NCI-H82 (cell line): ENCODE data around the gene SEMA5A.

Source experiments
- DNase-seq: peaks from one replicate; lab custom pipeline; 2025; lab: John Stamatoyannopoulos, UW

Gene SEMA5A

DNA sequence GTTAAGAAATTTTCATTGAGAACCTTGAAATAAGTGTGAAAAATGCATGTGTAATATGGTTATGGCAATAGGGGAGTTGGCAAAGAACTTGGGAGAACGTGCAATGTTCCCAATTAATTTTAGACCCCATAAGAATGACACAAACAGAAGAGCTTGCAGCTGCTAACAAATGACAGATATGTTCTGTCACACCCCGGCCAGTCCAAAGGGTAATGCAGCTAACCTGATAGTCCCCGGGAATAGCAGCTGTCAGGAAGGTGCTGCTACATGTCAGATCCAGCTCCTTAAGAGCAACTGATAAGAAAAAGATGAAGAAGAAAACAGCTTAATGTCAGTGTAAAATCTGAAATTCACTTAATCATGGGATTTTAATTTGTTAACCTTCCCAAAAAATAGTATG, 30.4 kb downstream of the SEMA5A start:
- DNase-seq = no peak

DNA sequence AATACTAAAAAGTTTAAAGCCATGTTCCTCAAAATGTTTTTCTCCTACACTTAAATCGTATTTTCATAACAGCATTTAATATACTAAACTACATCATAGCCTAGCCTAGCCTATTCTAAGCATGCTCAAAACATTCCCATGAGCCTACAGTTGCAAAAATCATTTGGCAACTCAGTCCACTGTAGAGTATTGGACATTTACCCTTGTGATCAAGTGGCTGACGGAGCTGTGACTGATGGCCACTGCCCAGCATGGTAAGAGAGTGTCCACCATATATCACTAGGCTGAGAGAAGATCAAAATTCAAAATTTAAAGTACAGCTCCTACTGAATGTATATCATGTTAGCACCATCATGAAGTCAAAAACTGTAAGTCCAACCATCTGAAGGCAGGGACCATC, 30.9 kb downstream of the SEMA5A start:
- DNase-seq = no peak

- peak; percentile 16 for DNase-seq
These were observed 32.0 kb downstream of the SEMA5A start for GRCh38 chr5:9513827-9514226.

DNA sequence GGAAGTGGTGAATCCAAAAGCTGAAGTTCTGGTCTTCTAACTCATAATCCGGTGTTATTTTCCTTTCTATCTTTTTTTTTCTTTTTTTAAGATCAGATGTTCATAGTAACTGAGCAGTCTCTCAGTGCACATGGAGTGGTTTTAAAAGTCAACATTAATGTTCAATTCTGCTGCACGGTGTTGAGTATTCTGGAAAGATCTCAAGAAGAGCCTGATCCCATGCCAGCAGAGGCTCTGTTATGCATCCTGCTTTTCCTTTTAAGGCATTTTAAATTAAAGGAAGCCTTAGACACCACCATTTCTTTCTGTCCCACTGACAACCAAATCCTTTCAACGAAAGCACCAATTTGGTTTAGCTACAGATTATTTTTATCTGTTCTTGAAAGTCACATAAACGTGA, 33.4 kb downstream of the SEMA5A start:
- DNase-seq = no peak

- no peak for DNase-seq
These were observed 37.9 kb downstream of the SEMA5A start for GRCh38 chr5:9507974-9508373.

DNA sequence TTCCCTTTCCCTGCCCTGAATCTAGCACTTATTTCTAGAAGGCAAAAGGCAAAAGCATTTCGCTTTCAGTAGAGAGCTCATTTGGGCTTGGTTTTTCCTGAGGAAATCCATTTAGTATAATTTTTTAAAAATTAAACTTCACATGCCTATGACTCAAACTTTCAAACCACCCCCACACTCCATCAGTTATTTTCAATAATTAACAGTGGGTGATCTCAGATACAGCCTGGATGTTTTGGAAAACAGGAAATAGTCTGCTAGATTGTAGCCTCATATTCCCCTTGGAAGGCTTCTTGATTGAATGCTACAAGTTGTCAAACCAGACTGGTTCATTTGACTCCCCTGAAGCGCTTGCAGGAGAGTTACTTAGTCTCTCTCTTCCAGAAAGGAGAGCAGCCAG, 40.6 kb downstream of the SEMA5A start:
- no peak for DNase-seq

DNA sequence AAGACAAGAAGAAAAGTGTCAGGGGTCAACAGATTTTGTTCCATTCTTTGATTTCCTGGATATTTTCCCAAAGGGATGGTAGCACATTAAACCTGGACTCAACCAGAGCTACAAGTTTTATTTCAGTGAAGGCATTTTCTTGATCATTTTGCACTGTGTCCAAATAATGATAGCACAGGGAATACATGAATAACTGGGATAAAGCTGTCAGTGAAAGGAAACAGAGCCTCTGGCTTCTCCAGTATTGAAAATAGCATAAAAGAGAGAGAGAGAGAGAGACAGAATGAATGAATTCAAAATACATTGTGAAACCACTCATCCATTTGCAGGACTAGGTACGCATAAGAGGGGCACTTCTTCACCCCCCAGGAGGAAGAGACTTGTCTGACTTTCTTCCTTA, 43.0 kb downstream of the SEMA5A start:
- DNase-seq = no peak

DNA sequence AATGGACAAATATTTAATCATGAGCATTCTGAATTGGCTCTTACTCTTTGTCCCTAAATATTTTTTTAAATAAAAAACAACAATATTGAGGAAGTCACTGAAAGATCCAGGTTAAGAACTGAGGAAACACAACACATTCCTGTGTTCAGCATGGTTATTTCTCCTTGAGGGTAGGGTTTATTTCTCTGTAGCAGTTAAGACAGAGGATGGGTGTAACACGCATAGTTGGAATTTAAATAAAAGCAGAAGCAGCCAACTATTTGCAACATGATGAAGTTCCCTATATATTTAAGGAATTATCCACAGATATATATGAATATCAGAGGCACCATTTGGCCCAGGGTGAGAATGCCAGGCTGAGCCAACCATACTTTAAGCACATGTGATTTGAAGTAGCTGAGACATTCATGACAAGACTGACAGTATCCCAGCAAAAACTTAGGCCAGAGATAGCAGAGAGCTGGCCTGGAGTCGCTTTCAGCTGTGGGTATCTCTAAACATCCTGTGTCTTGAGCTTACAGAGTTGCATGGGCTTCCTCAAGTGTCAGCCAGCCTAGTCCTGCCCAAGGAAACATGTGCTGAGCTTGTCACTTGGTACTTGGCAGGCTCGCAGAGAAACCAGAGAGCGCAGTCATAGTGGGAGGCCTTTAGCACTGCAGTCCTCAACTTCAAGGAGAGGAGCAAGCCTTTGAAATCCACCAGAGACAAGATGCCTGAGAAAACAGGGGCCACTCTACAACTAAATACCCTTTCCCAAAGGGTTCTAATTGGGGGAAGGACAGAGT, 43.6 kb downstream of the SEMA5A start:
- no peak for DNase-seq

- no peak for DNase-seq
These were observed 45.2 kb downstream of the SEMA5A start for GRCh38 chr5:9500625-9501024.

DNA sequence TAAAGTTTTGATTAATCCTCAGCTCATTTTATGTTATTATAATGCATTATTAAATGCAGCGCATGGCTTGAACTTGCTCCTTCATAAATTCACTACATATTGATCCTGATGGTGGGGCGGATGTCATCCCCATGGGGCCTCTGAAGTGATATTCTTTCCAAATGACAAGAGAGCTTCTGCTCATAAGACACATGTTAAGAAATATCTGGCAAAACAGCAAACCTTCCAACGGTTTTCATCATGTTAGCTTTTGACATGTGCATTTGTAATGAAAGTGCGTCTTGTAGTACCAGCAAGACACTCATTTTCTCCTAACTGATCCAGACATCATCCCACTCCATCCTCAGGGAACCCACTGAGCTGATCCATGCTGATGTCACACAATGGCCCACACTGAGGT, 45.7 kb downstream of the SEMA5A start:
- DNase-seq = no peak

GRCh38 chr5:9499498-9499876, 46.4 kb downstream of the SEMA5A start:
- DNase-seq = no peak

DNA sequence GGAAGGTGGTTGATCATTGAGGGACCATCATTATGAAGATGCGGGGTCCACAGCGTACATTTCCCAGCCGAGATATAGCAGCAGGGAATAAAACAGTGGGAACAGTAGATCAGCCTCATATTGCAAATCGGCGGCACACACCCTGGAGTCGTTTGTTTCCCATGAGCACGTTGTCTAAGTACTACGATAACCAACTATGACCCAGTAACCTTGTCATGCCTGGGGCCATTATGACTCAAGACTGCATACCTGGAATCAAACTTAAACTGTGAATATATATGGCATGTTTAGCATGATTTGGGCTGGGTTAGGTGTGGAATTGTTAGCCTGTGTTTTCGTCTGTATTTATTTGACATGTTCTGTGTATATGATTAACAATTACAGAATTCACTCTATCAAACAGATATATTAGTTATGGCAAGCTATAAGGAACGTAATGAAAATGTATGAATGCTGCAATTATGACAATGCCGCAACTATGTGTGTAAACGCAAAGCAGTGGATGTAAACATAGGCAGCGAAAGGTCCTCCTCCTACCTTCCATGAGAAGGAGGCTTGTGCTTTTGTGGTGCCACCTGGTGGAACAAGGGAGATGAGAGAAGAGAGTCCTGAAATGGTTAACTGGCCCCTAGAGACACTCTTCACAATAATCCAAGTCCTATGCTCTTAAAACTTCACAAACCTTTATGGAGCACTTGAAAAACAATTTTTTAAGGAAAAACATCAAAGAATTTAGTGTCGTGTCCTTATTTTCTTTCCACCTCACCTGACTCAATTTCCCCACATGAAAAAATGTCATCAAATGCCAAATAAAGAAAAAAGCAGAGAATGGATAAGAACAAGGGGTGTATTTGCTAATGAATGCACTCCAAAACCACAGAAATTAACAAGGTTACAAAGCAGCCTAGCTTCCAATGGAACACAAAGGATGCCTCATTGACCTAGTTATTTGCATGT, 47.1 kb downstream of the SEMA5A start:
- DNase-seq = peak; percentile 69

DNA sequence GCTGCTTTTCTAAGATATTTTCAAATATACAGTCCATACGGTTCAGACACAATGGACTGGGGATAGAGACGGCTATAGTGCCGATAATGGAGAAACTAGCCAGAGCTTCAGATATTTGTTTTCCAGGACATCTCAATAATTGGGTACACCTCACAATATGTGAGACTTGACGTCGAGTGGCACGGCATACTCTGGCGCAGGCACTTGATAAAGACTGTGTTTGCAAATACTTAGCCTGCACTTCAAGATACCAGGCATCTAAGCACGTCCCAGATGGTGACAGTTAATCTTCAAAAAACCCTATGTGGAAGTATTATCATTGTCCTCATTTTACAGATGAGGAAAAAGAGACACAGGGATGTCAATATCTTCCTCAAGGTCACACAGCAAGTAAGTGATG, 48.5 kb downstream of the SEMA5A start:
- no peak for DNase-seq

DNA sequence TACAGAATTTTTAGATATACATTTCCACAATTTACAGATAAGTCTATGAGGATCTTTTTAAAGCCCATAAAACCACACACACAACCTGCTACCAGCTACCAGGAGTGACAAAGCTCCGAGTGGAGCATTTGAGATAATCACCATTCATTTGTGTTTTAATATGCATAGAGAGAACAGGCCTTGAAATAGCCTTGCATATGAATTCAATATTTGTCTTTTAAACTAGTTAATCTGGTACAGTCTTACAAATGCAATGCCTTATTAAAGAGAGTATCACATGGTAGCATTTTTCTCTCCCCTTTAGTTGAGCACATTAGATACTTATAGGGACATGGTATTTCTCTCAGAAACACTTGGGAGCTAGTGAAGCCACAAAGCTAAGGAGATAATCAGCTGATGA, 49.1 kb downstream of the SEMA5A start:
- DNase-seq = no peak

GRCh38 chr5:9495121-9495520, 50.8 kb downstream of the SEMA5A start:
- DNase-seq = no peak

DNA sequence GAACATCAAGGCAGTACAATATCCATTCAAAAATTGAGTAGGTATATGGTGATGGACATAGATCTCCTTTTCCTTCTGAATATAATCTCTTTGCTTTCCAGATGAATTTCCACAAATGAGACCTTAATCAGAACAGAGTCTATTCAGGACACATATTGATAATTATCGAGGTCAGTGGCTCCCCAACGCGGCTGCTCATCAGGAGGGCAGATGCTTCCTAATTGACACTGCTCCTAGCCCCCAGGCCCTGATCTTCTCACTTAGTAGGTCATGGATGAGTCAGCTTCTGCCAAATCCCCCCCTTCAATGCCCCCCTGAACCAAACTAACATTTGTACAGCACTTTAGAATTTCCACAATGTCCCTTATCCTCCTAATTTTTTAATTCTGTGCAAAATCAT, 51.6 kb downstream of the SEMA5A start:
- peak; percentile 44 for DNase-seq

DNA sequence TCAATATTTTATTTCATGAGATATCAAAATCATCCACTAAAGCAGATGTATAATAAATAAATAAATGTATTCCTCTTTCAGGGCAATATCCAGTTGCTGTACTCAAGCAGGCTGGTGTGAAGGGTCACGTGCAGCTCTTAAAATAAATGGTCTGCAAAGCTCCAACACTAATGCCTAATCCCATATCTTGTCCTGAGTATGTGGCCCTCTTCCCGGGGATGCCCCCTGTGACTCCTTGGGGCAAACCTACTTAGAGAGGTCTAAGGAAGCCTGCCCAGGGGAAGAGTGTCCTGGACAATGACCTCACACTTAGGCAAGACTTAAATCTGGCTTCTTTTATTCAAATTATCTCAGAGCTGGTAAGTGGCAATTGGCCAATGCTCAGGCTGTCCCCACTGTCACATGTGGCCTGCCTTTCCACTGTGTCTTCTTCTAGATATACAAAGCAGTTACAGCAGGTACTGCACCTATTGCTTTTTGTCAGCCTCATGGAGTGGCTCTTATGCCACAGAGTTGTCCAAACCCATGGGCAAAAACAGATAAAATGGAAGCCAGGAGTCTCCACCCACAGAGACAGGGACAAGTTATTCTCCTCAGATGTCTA, 55.3 kb downstream of the SEMA5A start:
- DNase-seq = peak; percentile 31

- no peak for DNase-seq
These were observed 62.1 kb downstream of the SEMA5A start for GRCh38 chr5:9483779-9484178.

- DNase-seq = no peak
These were observed 62.6 kb downstream of the SEMA5A start for GRCh38 chr5:9483243-9483642.

DNA sequence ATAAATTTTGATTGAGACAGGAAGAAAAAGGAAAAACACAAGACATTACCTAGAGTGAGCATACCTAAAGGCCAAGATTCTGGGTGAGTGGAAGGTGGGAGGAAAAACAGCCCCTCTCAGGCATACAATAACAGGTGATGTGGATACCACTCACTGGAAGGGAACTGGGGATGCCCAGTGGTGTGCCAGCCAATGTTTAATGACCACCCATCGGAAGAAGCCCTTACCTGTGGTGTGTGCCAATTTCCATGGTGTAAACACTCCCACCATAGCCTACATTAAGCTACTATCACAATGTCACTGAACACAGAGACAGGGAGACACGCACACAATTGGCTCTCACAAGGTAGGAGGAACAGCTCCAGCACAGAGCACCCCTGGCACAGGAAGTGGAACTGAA, 63.5 kb downstream of the SEMA5A start:
- DNase-seq = no peak

GRCh38 chr5:9480499-9480898, 65.4 kb downstream of the SEMA5A start:
- no peak for DNase-seq

GRCh38 chr5:9479990-9480389, 65.9 kb downstream of the SEMA5A start:
- no peak for DNase-seq

- DNase-seq = no peak
These were observed 66.5 kb downstream of the SEMA5A start for GRCh38 chr5:9479361-9479760.
